Cortex of kidney (tissue), 1 donor: ENCODE data around the gene BRINP1.

Source experiments
- DNase-seq: peaks from one replicate; lab custom pipeline; 2025; lab: John Stamatoyannopoulos, UW

BRINP1 gene

GRCh38 chr9:119368681-119369581 is at the start of gene BRINP1:
Gene BRINP1 (minus strand): TSS chr9:119369435. CDS start chr9:119313355, 56,080 bp downstream.
- no peak for DNase-seq

- no peak for DNase-seq
Measured at GRCh38 chr9:119418721-119419120, 49.5 kb upstream of the BRINP1 start.

- DNase-seq, result no peak
Measured at GRCh38 chr9:119416793-119417192, 47.6 kb upstream of the BRINP1 start.

- no peak for DNase-seq
Measured at GRCh38 chr9:119412399-119412798, 43.2 kb upstream of the BRINP1 start.

- DNase-seq, result no peak
Measured at GRCh38 chr9:119409552-119409951, 40.3 kb upstream of the BRINP1 start.

- DNase-seq, result no peak
Measured at GRCh38 chr9:119400606-119401005, 31.4 kb upstream of the BRINP1 start.

- no peak for DNase-seq
Measured at GRCh38 chr9:119398350-119398749, 29.1 kb upstream of the BRINP1 start.

GRCh38 chr9:119391878-119392277 is 22.6 kb upstream of the BRINP1 start:
- DNase-seq, result no peak

GRCh38 chr9:119375892-119376291 is 6.7 kb upstream of the BRINP1 start:
- DNase-seq, result no peak

- DNase-seq, result no peak
Measured at GRCh38 chr9:119372951-119373350, 3.7 kb upstream of the BRINP1 start.

- DNase-seq, result no peak
Measured at GRCh38 chr9:119370816-119371215, 1.6 kb upstream of the BRINP1 start.

- DNase-seq, result no peak
Measured at GRCh38 chr9:119369680-119370366, 588 bp upstream of the BRINP1 start.

- no peak for DNase-seq
Measured at GRCh38 chr9:119368179-119368578, 1.1 kb downstream of the BRINP1 start.

- no peak for DNase-seq
Measured at GRCh38 chr9:119367683-119368075, 1.6 kb downstream of the BRINP1 start.

GRCh38 chr9:119366909-119367682 is 2.1 kb downstream of the BRINP1 start:
- no peak for DNase-seq

- no peak for DNase-seq
Measured at GRCh38 chr9:119365291-119366027, 3.8 kb downstream of the BRINP1 start.

GRCh38 chr9:119360237-119360636 is 9.0 kb downstream of the BRINP1 start:
- DNase-seq, result no peak

- no peak for DNase-seq
Measured at GRCh38 chr9:119357336-119358096, 11.7 kb downstream of the BRINP1 start.

GRCh38 chr9:119349351-119349825 is 19.8 kb downstream of the BRINP1 start:
- no peak for DNase-seq

- no peak for DNase-seq
Measured at GRCh38 chr9:119343059-119343990, 25.9 kb downstream of the BRINP1 start.
